Neural cell (in vitro differentiated cells): ENCODE measurements around the gene ALDH1A3. TPM values are rescaled to one million over a fixed set of nuclear protein-coding genes. Genes with fewer than 3 reads are reported as not detected.

Experiments
- H2AFZ ChIP-seq: fragments of 200-600, 300-800 bp; sonication (generic), shearing (Covaris generic); 2 replicates; pipeline ENCODE4 v1.6.0; 2014; ENCODE audit warnings: low read depth, mild to moderate bottlenecking, antibody characterized with exemption, low read length, moderate library complexity
- H3F3A ChIP-seq: fragments of 200-600 bp; shearing (Covaris generic); 2 replicates; pipeline ENCODE4 v1.6.1; 2016; ENCODE audit warnings: mild to moderate bottlenecking, moderate library complexity, mixed read lengths, antibody characterized with exemption, low read length; ENCODE audit not compliant: insufficient read depth, poor library complexity, severe bottlenecking
- H3K27ac ChIP-seq: fragments of 200-600, 300-800 bp; sonication (generic), shearing (Covaris generic); 2 replicates; pipeline ENCODE4 v1.5.1; 2014; ENCODE audit warnings: mild to moderate bottlenecking, low read length, moderate library complexity
- H3K27me3 ChIP-seq: fragments of 300-800, 200-600 bp; sonication (generic), shearing (Covaris generic); 2 replicates; pipeline ENCODE4 v1.6.0; 2014; ENCODE audit warnings: mild to moderate bottlenecking, low read depth, low read length, moderate library complexity; ENCODE audit not compliant: insufficient read depth
- H3K36me3 ChIP-seq: fragments of 300-800, 200-600 bp; sonication (generic), shearing (Covaris generic); 2 replicates; pipeline ENCODE4 v1.5.1; 2014; ENCODE audit warnings: mild to moderate bottlenecking, antibody characterized with exemption, low read length, moderate library complexity; ENCODE audit not compliant: insufficient read depth
- H3K4me2 ChIP-seq: fragments of 300-800, 200-600 bp; sonication (generic), shearing (Covaris generic); 2 replicates; pipeline ENCODE4 v1.6.0; 2014; ENCODE audit warnings: mild to moderate bottlenecking, low read length
- H3K4me3 ChIP-seq: fragments of 300-800, 200-600 bp; sonication (generic), shearing (Covaris generic); 2 replicates; pipeline ENCODE4 v1.5.1; 2014; ENCODE audit warnings: mild to moderate bottlenecking, low read length, moderate library complexity
- H3K79me2 ChIP-seq: fragments of 200-600 bp; shearing (Covaris generic); replicated peaks from 2 replicates; pipeline ENCODE4 v1.6.0; 2014; ENCODE audit warnings: mild to moderate bottlenecking, low read length, moderate library complexity; ENCODE audit not compliant: insufficient read depth
- H3K9ac ChIP-seq: fragments of 300-800, 200-600 bp; sonication (generic), shearing (Covaris generic); 2 replicates; pipeline ENCODE4 v1.6.1; 2016; ENCODE audit warnings: mild to moderate bottlenecking, low read length, mixed read lengths
- H3K9me2 ChIP-seq: fragments of 200-600 bp; shearing (Covaris generic); 2 replicates; pipeline ENCODE4 v1.6.1; 2016; ENCODE audit warnings: mild to moderate bottlenecking, low read length, mixed read lengths; ENCODE audit not compliant: insufficient read depth
- H3K9me3 ChIP-seq: fragments of 200-600, 300-800 bp; sonication (generic), shearing (Covaris generic); 2 replicates; pipeline ENCODE4 v1.6.1; 2016; ENCODE audit warnings: mild to moderate bottlenecking, mixed run types, low read length, moderate library complexity, mixed read lengths
- H4K20me1 ChIP-seq: fragments of 200-600 bp; shearing (Covaris generic); 2 replicates; pipeline ENCODE4 v1.6.1; 2016; ENCODE audit warnings: mild to moderate bottlenecking, mixed run types; ENCODE audit not compliant: insufficient read depth
- EP300 ChIP-seq: fragments of 450-650 bp; conservative IDR thresholded peaks from 2 replicates; pipeline ENCODE4 v1.6.1; 2014; ENCODE audit warnings: antibody characterized with exemption, mild to moderate bottlenecking, moderate library complexity; ENCODE audit not compliant: poor library complexity, severe bottlenecking
- EZH2 ChIP-seq: fragments of 200-600, 300-800 bp; shearing (Covaris generic), sonication (generic); IDR thresholded peaks from 2 replicates; pipeline ENCODE4 v1.6.1; 2014; ENCODE audit warnings: antibody characterized with exemption, low read length, borderline replicate concordance, mild to moderate bottlenecking; ENCODE audit not compliant: insufficient read depth, poor library complexity, severe bottlenecking
- MXI1 ChIP-seq: fragments of 450-650 bp; conservative IDR thresholded peaks from 2 replicates; pipeline ENCODE4 v1.6.1; 2014; ENCODE audit warnings: antibody characterized with exemption, mild to moderate bottlenecking; ENCODE audit not compliant: poor library complexity, severe bottlenecking
- POLR2AphosphoS5 ChIP-seq: IDR thresholded peaks from 2 replicates; pipeline ENCODE4 v1.6.1; 2012
- RAD21 ChIP-seq: fragments of 450-650 bp; conservative IDR thresholded peaks from 2 replicates; pipeline ENCODE4 v1.6.1; 2014; ENCODE audit warnings: antibody characterized with exemption, mild to moderate bottlenecking, moderate library complexity
- REST ChIP-seq: IDR thresholded peaks from 2 replicates; pipeline ENCODE4 v1.6.1; 2012; ENCODE audit warnings: borderline replicate concordance
- SMC3 ChIP-seq: fragments of 450-650 bp; conservative IDR thresholded peaks from 2 replicates; pipeline ENCODE4 v1.6.1; 2014; ENCODE audit warnings: antibody characterized with exemption, mild to moderate bottlenecking, moderate library complexity; ENCODE audit not compliant: poor library complexity
- TAF1 ChIP-seq: IDR thresholded peaks from 2 replicates; pipeline ENCODE4 v1.6.1; 2012; ENCODE audit warnings: low read depth
- polyA plus RNA-seq: library from polyadenylated mRNA; depleted of rRNA; stranded (reverse); fragments of >200 nt; gene quantifications from 2 replicates; pipeline ENCODE4 v1.2.3, GENCODE V29; 2014
- TF ChIP-seq, protein P1 (sequence below): fragments of 450-650 bp; IDR thresholded peaks from 2 replicates; pipeline ENCODE4 v1.5.1; 2014; ENCODE audit warnings: antibody characterized with exemption, mild to moderate bottlenecking, moderate library complexity; ENCODE audit not compliant: poor library complexity, severe bottlenecking

Gene ALDH1A3
- polyA plus RNA-seq, 1 donor from 2014 or later, result 0.06 TPM

GRCh38 chr15:100834731-100835130 lies 44.9 kb upstream of the ALDH1A3 start:
- Histone ChIP-seq H3K9ac (no peak overlapping the region), H3K4me2 (no peak overlapping the region), H4K20me1 (no peaks in the 10 kb centered on the region), H3K27me3 (no peaks in the 10 kb centered on the region), H3K36me3 (no peaks in the 10 kb centered on the region), H3K9me2 (no peaks in the 10 kb centered on the region), H3K27ac (no peak overlapping the region), H2AFZ (no peak overlapping the region), H3K9me3 (no peaks in the 10 kb centered on the region), H3K79me2 (no peaks in the 10 kb centered on the region), H3F3A (no peaks in the 10 kb centered on the region), H3K4me3 (no peak overlapping the region)
- TF ChIP-seq MXI1 (no peak), EP300 (no peak), TAF1 (no peak), REST (no peak), SMC3 (no peak), EZH2 (no peak), RAD21 (no peak), POLR2AphosphoS5 (no peak)
- TF ChIP-seq, protein P1, sequence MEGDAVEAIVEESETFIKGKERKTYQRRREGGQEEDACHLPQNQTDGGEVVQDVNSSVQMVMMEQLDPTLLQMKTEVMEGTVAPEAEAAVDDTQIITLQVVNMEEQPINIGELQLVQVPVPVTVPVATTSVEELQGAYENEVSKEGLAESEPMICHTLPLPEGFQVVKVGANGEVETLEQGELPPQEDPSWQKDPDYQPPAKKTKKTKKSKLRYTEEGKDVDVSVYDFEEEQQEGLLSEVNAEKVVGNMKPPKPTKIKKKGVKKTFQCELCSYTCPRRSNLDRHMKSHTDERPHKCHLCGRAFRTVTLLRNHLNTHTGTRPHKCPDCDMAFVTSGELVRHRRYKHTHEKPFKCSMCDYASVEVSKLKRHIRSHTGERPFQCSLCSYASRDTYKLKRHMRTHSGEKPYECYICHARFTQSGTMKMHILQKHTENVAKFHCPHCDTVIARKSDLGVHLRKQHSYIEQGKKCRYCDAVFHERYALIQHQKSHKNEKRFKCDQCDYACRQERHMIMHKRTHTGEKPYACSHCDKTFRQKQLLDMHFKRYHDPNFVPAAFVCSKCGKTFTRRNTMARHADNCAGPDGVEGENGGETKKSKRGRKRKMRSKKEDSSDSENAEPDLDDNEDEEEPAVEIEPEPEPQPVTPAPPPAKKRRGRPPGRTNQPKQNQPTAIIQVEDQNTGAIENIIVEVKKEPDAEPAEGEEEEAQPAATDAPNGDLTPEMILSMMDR, result no peak

- no peaks in the 10 kb centered on the region for H4K20me1 ChIP-seq
- no peaks in the 10 kb centered on the region for H3K27me3 ChIP-seq
- TF ChIP-seq MXI1 (no peak), EZH2 (no peak), REST (no peak), POLR2AphosphoS5 (no peak), EP300 (no peak), SMC3 (no peak), RAD21 (no peak), TAF1 (no peak)
- TF ChIP-seq, protein P1, result no peak
- H3K9me2 ChIP-seq, result no peaks in the 10 kb centered on the region
- no peak overlapping the region for H3K4me2 ChIP-seq
- H3F3A ChIP-seq, result no peaks in the 10 kb centered on the region
- no peak overlapping the region for H3K27ac ChIP-seq
- H3K4me3 ChIP-seq, result no peak overlapping the region
- no peak overlapping the region for H2AFZ ChIP-seq
- H3K79me2 ChIP-seq, result no peaks in the 10 kb centered on the region
- no peaks in the 10 kb centered on the region for H3K36me3 ChIP-seq
- H3K9ac ChIP-seq, result no peak overlapping the region
- H3K9me3 ChIP-seq, result no peaks in the 10 kb centered on the region
Measured at GRCh38 chr15:100835636-100836035, 44.0 kb upstream of the ALDH1A3 start.
